Activated CD4-positive, alpha-beta T cell treated with anti-CD3 and anti-CD28 coated beads for 24 hours (primary cell): Measurements from ENCODE around the gene ZNF674.

Experiments
- DNase-seq, 2 donors: peaks; one replicate each; pipeline ENCODE4 v3.0.0-alpha.2; 2020; ENCODE audit warnings: low read depth in 2 of 2

The ZNF674 gene

DNA sequence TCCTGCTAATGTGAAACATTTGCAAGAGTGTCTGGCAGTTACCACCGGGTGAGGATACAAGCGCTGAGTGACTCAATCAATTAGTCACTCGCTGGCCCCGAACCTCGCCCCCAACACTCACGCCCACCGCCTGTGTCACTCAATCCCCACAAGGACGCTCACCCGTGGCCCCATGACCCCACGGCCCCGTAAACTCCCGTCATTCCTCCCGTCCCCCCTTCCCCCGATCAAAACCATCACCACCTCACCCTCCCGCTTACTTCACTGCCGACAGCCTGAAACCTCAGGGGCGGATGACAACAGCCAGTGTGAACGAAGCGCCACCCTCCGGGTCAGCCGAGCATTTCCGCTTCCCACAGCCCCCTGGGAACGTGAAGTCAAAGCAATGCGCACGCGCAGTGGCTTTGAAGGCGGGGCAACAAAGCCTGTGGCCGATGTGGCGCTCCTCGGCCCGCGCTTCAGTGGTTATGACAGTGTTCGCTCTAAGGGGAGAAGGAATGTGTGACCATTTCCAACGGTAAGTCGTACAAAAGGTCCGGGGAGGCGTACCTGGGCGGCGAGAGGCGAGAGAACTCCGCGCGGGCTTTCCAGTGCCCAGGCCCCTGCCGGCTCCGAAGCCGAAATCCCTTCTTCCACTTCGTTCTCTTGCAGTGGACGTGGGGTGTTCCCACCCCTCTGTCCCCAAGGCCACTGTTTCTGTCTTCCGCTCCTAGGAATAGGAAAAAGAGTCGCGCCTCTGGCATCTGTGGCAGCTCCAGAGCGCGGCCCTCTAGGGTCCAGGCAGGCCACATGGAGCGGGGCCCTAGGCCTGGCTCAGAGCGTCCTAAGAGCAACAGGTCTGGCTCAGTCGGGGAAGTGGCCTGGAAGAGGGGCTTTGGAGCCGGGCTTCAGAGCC is at the start of gene ZNF674:
ZNF674 (minus strand) TSS at position 311 of the 895 bp plus-strand sequence. CDS start 3,334 bp downstream, outside the sequence.
- peak; percentile 85 for DNase-seq

DNA sequence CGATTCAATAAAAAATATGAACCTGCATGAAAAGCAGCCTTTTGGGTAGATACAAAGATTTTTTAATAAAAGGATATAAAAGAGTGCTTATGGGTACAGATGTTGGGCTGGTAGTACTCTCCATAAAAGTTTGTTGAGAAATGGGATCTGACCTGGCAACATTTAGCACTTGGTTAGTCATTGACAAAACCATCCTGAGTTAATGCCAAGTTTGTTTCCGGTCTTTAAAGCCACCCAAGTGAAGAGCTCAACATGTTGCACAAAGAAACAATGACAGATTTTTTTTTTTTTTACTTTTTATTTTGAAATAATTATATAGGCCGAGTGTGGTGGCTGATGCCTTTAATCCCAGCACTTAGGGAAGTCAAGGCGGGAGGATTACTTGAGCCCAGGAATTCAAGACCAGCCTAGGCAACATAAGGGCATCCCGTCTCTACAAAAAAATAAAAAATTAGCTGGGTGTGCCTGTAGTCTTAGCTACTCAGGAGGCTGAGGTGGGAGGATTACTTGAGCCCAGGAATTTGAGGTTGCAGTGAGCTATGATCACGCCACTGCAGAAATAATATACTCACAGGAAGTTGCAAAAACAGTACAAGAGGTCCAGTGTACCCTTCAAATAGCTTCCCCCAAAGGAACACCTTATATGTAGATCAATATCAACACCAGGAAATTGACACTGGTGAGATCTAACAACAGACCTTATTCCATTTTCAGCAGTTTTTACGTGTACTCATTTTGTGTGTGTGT is 44.9 kb upstream of the ZNF674 start:
- DNase-seq = no peak

DNA sequence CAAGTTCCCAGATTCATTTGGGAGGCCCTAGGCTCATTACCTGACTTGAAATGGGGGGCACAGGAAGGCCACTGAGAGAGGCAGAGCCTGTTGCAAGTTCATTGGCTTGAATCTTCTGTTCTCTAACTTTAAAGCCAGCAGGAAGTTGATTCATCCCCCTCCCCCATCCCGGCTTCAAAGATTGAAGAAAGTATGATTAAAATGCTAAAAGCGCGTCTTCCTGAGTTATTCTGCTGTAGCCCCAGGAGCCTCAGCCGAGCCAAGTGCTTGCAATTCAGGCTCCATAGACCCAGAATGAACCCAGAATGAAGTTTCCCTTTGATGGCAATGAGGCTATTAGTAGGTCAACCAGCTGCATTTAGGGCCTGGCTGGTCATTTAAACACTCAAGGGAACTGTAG is 43.0 kb upstream of the ZNF674 start:
- peak in 1 of 2 donors; percentile 40 for DNase-seq

DNA sequence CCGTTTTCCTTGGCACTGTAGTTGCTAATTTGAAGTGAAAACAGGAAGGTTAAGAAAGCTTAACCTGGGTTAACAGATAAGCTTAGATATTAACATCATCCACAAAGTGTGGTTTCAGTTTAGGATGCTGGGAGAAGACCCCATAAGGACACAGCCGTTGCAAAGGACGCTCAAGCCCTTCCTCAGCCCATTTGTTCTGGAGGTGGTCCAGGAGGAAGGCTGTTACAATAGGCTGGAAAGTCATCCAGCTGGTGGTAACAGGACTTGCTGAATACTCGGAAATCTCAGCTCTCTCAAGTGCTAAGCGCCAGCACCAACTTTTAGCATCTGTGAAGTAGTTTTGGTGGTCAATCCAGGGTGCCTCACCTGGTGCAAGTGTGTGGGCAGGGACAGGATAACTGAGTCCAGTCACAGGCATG is 42.5 kb upstream of the ZNF674 start:
- no peak for DNase-seq

DNA sequence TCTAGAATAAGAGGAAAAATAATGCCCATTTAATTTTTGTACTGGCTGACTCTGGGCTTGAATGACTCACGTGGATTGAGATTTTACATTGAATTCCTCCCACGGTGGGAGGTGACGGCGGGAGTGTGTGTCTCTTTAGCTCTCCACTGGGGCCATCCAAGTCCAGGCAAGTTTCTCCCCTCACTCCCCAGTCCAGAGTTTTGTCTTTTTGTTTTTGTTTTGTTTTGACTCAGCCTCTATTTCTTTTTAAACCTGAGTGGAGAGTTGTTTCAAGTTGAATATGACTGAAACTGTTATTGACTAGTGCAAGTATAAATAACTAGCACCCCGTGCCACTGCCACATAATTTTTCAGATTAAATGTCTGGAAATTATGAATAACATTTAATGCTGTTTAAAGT is 41.9 kb upstream of the ZNF674 start:
- DNase-seq = no peak

DNA sequence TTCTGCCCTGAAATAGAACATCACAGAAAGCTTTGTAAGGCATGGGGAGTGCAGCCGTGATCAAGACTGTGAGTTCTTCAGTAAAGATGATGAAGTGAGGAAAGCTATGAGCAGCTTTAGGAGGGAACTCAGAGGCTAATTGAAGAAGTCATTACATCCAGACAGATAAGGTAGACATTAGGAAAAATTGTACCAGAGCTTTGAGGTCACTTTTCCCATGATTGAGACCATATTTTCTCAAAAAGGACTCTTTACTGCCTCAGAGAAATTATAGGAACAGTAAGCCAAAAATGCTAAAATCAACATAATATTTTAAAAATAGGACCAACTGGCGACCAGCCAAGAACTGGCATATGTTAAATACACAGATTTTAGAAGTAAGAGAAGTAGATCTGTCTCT is 39.5 kb upstream of the ZNF674 start:
- no peak for DNase-seq

DNA sequence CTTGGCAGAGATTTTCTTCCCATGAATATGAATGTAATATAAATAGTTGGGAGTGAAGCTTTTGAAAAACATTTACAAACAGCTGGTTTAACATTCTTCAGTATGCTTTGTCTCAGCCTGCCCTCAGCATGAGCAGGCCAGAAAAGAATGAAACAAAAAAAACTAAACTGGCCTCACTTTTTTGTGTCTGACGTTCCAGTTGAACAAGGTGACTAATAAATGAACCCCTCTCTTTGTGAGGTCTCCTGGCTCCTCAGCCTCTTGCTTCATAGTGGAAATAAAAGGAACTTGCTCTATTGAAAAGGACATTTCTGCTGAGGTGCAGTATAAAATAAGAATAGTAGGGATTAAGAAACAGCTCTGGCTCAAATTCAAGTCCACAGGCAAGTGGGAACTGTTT is 37.7 kb upstream of the ZNF674 start:
- DNase-seq = no peak

DNA sequence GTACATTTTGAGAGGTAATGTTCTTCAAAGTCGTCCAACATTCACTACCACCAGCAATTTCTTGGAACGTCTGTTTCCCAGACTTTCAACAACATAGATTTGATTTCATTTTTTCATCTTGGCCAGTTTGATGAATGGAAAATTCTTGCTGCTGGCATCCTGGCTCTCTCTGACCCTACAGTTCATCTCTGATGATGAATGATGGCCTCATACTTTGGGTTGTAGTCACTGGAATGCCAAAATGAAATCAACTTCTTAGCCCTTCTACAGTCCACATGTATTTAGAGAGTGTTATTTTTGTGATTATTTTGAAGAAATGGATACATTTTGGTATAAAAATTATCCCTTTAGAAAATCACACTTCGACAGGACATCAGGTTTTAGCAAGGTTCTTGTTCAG is 37.1 kb upstream of the ZNF674 start:
- no peak for DNase-seq

DNA sequence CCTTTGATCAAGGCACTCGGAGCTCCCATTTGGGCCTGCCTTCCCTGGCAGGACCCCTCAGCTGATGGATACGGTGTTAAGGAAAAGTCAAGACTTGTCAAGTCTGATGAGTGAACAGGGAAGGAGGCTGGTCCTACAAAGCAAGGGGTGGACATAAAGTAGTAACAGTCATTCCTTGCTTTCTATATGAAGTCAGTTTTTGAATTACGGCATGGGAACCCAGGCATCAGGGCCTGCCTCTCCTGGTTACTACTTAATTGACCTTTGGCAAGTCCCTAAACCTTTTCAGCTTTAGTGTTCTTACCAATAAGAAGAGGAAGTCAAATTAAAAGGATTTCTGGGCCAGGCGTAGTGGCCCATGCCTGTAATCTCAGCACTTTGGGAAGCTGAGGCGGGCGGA is 35.4 kb upstream of the ZNF674 start:
- no peak for DNase-seq

DNA sequence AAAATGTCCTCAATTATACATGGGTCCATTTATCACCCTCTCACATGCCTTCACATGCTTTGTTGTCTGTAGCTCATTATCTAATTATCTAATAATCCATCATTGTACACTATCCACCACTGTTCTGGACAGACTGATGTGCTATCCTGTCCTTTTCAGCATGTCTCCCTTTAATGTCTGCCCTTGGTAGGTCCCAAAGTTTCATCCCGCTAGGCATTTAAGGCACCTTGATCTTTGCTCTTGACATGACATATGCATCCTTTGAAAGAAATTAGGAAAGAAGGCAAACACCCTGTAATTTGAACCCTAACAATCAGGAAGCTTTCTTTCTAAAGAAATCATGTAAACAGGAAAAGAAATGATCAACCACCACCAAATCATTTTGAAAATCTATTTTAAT is 34.0 kb upstream of the ZNF674 start:
- DNase-seq = no peak

DNA sequence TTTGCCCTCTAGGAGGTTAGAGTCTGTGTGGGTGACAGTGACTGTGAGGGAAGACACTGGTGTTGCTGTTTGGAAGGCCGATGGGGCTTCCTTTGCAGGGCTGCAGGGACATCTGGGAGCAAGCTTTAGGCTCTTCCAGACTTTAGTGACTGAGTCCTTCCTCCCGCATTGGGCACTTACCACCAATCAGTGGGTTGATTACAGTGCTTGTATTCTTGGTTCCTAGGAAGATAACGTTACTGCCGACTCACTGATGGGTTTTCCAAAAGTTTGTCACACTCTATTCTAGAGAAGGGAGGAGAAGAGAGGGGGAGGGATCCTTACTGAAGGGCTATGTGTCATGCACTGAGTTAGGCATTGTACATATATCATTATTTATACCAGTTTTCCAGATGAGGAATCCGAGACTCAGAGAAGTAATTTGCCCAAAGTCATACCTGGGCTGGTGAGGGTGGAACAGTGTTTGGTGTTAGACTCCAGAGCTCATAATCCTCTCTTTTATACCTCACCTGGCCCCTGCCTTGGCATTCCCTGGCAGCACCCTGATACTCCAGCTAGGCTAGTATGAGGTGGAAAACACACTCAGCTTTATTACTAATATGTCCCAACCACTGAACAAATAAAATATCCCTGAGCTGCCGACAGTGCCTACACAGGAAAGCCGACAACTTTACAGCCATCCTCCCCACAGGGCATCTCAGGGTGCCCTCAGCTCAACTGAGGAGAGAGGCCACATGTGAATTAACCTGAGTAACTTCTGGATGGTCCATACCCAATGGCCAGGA is 32.2 kb upstream of the ZNF674 start:
- DNase-seq = no peak

DNA sequence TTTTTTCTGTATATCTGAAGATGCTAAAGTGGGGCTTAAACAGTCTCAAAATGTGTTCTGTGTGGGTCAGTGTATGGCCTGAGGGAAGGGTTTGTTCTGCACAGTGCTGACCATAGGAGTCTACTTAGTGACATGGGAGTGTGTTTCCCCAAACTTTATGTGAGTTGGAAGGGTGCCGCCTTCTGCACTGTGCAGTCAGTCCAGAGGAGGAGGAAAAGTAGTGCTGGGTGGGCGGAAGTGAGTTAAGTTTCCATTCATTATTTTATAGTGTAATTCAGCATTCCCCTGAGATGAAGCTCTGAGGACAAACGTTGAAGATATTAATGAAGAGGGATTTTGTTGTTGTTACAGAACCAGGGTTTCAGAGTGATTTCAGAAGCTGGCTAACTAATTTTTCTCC is 31.2 kb upstream of the ZNF674 start:
- DNase-seq = no peak

DNA sequence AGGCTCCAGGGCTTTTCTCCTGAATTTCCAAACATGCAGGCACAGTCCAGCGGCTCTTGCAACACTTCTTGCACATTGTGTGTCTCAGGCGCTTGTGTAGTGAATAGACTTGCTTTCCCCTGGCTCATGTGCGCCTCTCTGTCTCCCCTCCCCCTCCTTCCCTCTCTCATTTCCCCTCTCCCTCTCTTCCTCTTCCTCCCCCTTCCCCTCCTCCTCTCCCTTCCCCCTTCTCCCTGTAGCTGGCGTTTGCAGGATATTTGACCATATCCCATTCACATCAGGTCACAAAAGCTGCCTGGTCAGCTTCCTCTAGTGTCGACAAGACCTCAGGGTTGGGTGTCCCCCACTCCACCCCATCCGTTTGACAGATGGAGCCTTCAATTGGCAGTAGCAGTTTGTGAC is 30.8 kb upstream of the ZNF674 start:
- no peak for DNase-seq

DNA sequence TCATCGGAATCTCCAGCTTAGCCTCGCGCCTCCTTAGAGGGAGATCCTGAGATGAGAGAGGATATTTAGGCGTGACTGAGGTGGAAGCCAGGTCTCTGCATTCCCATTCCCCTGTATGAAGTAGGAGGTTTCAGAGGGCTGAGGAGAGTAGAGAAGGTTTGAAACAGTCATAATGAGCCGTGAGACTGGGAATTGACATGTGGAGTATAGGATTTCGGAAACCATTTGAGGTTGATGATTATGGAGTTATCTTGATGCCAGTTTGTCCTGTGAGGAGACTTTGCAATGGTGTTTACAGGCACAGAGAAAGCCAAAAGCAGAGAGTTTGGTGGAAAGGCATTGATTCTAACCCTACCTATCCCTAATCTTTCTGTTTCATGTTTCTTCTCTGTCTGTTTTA is 30.4 kb upstream of the ZNF674 start:
- DNase-seq = no peak

DNA sequence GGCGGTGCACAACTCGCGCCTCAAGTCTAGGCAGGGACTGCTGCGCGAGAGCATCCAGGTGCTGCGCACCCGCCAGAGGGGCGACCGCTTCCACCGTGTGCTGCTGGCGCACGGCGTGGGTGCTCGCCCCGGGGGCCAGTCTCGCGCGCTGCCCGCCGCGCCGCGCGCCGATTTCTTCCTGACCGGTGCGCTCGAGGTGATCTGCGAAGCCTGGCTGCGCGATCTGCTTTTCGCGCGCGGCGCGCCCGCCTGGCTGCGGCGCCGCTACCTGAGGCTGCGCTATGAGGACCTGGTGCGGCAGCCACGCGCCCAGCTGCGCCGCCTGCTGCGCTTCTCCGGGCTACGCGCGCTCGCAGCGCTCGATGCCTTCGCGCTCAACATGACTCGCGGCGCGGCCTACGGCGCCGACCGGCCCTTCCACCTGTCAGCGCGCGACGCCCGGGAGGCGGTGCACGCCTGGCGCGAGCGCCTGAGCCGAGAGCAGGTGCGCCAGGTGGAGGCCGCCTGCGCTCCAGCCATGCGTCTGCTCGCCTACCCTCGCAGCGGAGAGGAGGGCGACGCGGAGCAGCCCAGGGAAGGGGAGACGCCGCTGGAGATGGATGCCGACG is 29.7 kb upstream of the ZNF674 start:
- no peak for DNase-seq

DNA sequence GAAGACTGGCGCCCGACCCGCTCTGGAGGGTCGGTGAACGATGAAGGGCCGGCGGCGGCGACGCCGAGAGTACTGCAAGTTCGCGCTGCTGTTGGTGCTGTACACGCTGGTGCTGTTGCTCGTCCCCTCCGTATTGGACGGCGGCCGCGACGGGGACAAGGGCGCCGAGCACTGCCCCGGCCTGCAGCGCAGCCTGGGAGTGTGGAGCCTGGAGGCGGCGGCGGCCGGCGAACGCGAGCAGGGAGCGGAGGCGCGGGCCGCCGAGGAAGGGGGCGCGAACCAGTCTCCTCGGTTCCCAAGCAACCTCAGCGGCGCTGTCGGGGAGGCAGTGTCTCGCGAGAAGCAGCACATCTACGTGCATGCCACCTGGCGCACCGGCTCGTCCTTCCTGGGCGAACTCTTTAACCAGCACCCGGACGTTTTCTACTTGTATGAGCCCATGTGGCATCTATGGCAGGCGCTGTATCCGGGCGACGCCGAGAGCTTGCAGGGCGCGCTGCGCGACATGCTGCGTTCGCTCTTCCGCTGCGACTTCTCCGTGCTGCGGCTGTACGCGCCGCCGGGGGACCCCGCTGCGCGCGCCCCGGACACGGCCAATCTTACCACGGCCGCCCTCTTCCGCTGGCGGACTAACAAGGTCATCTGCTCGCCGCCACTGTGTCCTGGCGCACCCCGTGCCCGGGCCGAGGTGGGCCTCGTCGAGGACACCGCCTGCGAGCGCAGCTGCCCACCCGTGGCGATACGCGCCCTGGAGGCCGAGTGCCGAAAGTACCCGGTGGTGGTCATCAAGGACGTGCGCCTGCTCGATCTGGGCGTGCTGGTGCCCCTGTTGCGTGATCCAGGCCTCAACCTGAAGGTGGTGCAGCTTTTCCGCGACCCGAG is 28.9 kb upstream of the ZNF674 start:
- peak in 1 of 2 donors; percentile 31 for DNase-seq

DNA sequence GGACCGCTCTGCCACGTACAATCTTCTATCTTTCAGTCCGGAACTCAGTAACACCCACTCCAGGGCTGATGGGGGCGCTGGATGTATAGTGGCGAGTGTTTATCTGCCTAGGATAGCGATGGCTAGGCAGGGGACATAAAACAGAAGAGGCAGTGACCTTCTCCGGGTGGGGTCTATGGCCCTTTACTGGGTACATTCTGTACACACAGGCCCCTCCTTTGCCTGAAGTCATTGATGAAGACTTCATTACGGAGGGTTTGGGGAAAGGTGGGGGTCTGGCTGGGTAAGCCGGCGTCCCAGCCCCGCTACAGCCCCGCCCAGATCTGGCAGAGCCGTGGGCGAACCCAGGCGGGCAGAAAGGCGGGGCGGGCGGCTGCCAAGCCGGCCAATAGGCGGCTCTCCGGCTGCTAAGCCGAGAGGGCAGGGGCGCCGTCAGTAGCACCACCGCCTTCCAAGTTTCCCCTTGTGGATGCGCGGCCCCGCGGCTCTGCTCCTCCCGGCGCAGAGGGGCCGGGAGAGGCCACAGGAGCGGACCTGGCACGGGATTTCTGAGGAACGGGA is 28.2 kb upstream of the ZNF674 start, which contains the start of gene CHST7:
CHST7 (plus strand) TSS at position 435 of the 561 bp plus-strand sequence. CDS start 167 bp downstream, outside the sequence.
- no peak for DNase-seq

DNA sequence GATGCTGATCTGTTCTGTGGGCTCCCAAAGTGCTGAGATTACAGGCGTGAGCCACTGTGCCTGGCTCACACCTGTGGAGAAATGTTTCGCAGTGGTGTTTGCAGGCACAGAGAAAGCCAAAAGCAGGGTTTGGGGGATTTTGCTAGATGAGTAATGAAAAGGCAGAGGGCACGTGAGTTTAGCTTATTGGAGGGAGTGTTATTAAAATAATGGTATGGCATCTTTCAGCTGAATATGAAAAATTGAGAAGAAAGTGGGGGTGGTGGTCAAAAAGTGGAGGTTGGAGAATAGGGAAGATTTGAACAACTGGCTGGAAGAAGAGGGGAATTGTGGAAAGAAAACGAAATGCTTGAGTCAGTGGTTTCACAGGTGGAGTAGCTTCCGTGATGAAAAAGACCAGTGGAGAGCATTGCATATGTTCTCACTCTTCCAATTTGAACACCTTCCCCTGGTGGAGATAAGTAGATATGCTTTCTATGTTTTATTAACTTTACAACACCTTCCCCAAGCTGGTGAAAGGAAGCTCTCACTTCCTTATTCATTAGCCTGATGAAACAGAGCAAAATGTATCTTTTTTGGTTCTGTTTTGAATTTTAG is 27.2 kb upstream of the ZNF674 start:
- DNase-seq = no peak

DNA sequence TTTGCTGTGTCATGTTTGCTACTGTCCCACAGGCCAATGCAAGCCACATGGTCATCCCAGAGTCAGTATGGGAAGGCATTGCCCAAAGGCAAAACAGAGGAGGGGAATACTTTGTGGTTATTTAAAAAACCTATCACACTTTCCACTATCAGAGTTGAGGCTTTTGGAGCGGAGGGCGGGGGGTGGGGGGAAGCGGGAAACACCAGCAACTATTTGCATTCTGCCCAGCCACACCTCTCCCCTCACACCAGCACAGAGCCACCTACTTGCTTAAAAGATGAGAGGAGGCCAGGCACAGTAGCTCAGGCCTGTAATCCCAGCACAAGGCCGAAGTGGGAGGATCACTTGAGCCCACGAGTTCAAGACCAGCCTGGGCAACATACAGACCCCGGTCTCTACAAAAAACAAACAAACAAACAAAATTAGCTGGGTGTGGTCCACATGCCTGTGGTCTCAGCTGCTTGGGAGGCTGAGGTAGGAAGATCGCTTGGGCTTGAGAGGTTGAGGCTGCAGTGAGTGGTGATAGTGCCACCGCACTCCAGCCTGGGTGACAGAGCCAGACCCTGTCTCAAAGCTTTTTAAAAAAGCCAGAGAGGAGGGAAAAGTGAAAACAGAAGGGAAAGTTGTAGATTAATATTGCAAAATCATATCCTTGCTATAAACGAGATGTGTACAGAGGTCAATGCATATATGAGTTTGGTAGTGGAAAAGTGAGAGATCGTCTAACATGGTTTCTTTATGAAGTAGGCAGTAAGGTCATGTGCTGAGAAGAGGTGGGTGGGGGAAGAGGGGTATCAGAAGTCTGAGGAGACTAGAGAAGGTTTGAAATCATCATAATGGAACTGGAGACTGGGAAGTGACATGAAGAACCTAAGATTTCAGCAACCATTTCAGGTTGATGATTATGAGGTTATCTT is 26.5 kb upstream of the ZNF674 start:
- no peak for DNase-seq
